IMR-90 (cell line): Measurements from ENCODE around the gene ADAMTS13. TPM values are rescaled to one million over a fixed set of nuclear protein-coding genes. Genes with fewer than 3 reads are reported as not detected.

Experiments used
- ATAC-seq: fragments of 200-7000 bp; cut with Tn5 transposase; 2 replicates; pipeline ENCODE4 v1.9.1; 2020; ENCODE audit warnings: low read depth, mild to moderate bottlenecking, moderate library complexity
- BruUV-seq: library from RNA; stranded (reverse); fragments of 400-500 nt; replicated peaks from 2 replicates; lab custom pipeline; 2021; lab: Mats Ljungman, UMichigan
- CTCF ChIA-PET: fragments of 300-600 bp; formaldehyde crosslinking; extraction: SDS; loops from one replicate; lab custom pipeline; 2021; ENCODE audit warnings: antibody characterized with exemption; lab: Yijun Ruan, JAX
- POLR2A ChIA-PET: fragments of 300-600 bp; sonication (Branson Sonifier 250); formaldehyde crosslinking; loops from one replicate; lab custom pipeline; 2022; ENCODE audit warnings: antibody characterized with exemption; ENCODE audit not compliant: unreplicated experiment; lab: Charles Lee
- DNase-seq: peaks from one replicate; pipeline ENCODE4 v3.0.0; 2013
- H2AFZ ChIP-seq: replicated peaks from 2 replicates; pipeline ENCODE3; 2013; ENCODE audit warnings: low read length, mild to moderate bottlenecking; ENCODE audit not compliant: poor library complexity
- H2AK5ac ChIP-seq: 2 replicates; pipeline ENCODE4 v1.6.1; 2013; ENCODE audit warnings: low read depth, low read length, inconsistent platforms
- H2AK9ac ChIP-seq: replicated peaks from 2 replicates; pipeline ENCODE3; 2013; ENCODE audit warnings: mild to moderate bottlenecking, low read depth, low read length, moderate library complexity; ENCODE audit not compliant: poor library complexity
- H2BK120ac ChIP-seq: 2 replicates; pipeline ENCODE4 v1.6.1; 2013; ENCODE audit warnings: low read depth, low read length, inconsistent platforms
- H2BK15ac ChIP-seq: 3 replicates; pipeline ENCODE4 v1.6.1; 2013; ENCODE audit warnings: low read depth, low read length, inconsistent platforms
- H2BK20ac ChIP-seq: 2 replicates; pipeline ENCODE4 v1.6.1; 2013; ENCODE audit warnings: low read depth, mild to moderate bottlenecking, inconsistent platforms, low read length, moderate library complexity
- H2BK5ac ChIP-seq: 2 replicates; pipeline ENCODE4 v1.6.1; 2013; ENCODE audit warnings: mild to moderate bottlenecking, low read depth, low read length, inconsistent platforms; ENCODE audit not compliant: poor library complexity, severe bottlenecking
- H3K14ac ChIP-seq: replicated peaks from 2 replicates; pipeline ENCODE4 v1.6.1; 2013; ENCODE audit warnings: low read depth, low read length, inconsistent platforms
- H3K18ac ChIP-seq: 2 replicates; pipeline ENCODE4 v1.6.1; 2013; ENCODE audit warnings: low read depth, low read length, control low read depth
- H3K23ac ChIP-seq: 2 replicates; pipeline ENCODE4 v1.6.1; 2013; ENCODE audit warnings: low read depth, low read length, inconsistent platforms
- H3K27ac ChIP-seq: 2 replicates; pipeline ENCODE4 v1.5.1; 2013; ENCODE audit warnings: mild to moderate bottlenecking, control low read depth, low read length; ENCODE audit not compliant: insufficient read depth
- H3K27me3 ChIP-seq: 2 replicates; pipeline ENCODE4 v1.6.1; 2013; ENCODE audit warnings: low read length; ENCODE audit not compliant: control insufficient read depth, insufficient read depth
- H3K36me3 ChIP-seq: 2 replicates; pipeline ENCODE4 v1.6.1; 2013; ENCODE audit warnings: low read length, mixed read lengths; ENCODE audit not compliant: control insufficient read depth, insufficient read depth
- H3K4ac ChIP-seq: 2 replicates; pipeline ENCODE4 v1.6.1; 2013; ENCODE audit warnings: low read depth, low read length, inconsistent platforms
- H3K4me1 ChIP-seq: 2 replicates; pipeline ENCODE4 v1.6.1; 2013; ENCODE audit warnings: low read length, mixed read lengths; ENCODE audit not compliant: control insufficient read depth, insufficient read depth
- H3K4me2 ChIP-seq: 2 replicates; pipeline ENCODE4 v1.6.1; 2013; ENCODE audit warnings: low read depth, mild to moderate bottlenecking, control low read depth, low read length, moderate library complexity
- H3K4me3 ChIP-seq: 2 replicates; pipeline ENCODE4 v1.5.1; 2013; ENCODE audit warnings: low read depth, mild to moderate bottlenecking, control low read depth, low read length, moderate library complexity; ENCODE audit not compliant: insufficient read depth
- H3K56ac ChIP-seq: 2 replicates; pipeline ENCODE4 v1.6.1; 2013; ENCODE audit warnings: low read length, inconsistent platforms; ENCODE audit not compliant: insufficient read depth; ENCODE audit errors: extremely low read depth
- H3K79me1 ChIP-seq, 2 experiments: 2 replicates each; pipeline ENCODE4 v1.6.1; 2013; ENCODE audit warnings: low read length in 2 of 2, inconsistent platforms in 1 of 2, low read depth in 1 of 2
- H3K9ac ChIP-seq: 2 replicates; pipeline ENCODE4 v1.6.1; 2013; ENCODE audit warnings: low read depth, low read length, control low read depth
- H3K9me1 ChIP-seq: 2 replicates; pipeline ENCODE4 v1.6.1; 2013; ENCODE audit warnings: low read length, inconsistent platforms; ENCODE audit not compliant: insufficient read depth
- H3K9me3 ChIP-seq: 2 replicates; pipeline ENCODE4 v1.6.1; 2013; ENCODE audit warnings: low read length; ENCODE audit not compliant: control insufficient read depth, insufficient read depth
- H4K20me1 ChIP-seq: 2 replicates; pipeline ENCODE4 v1.6.1; 2013; ENCODE audit warnings: low read length, inconsistent platforms; ENCODE audit not compliant: insufficient read depth
- H4K5ac ChIP-seq: 2 replicates; pipeline ENCODE4 v1.6.1; 2013; ENCODE audit warnings: mild to moderate bottlenecking, low read depth, low read length, control low read depth
- H4K8ac ChIP-seq, 2 experiments: 2 replicates each; pipeline ENCODE4 v1.6.1; 2013; ENCODE audit warnings: low read depth in 2 of 2, low read length in 2 of 2, control low read depth in 1 of 2, inconsistent platforms in 1 of 2
- H4K91ac ChIP-seq: 2 replicates; pipeline ENCODE4 v1.6.1; 2013; ENCODE audit warnings: low read depth, low read length, inconsistent platforms; ENCODE audit not compliant: insufficient read depth
- BHLHE40 ChIP-seq: fragments of 150-350 bp; IDR thresholded peaks from 2 replicates; pipeline ENCODE4 v1.6.1; 2016; ENCODE audit warnings: mild to moderate bottlenecking, low read depth, low read length
- CEBPB ChIP-seq: IDR thresholded peaks from 2 replicates; pipeline ENCODE4 v1.6.1; 2012; ENCODE audit warnings: low read depth, low read length, improper control_type of control experiment
- FOS ChIP-seq: fragments of 150-350 bp; IDR thresholded peaks from 2 replicates; pipeline ENCODE4 v1.6.1; 2016; ENCODE audit warnings: low read depth, low read length
- MAZ ChIP-seq: IDR thresholded peaks from 2 replicates; pipeline ENCODE4 v1.6.1; 2012; ENCODE audit warnings: low read depth, mild to moderate bottlenecking, low read length, improper control_type of control experiment, moderate library complexity, borderline replicate concordance
- MXI1 ChIP-seq: IDR thresholded peaks from 2 replicates; pipeline ENCODE4 v1.6.1; 2012; ENCODE audit warnings: low read depth, mild to moderate bottlenecking, low read length, moderate library complexity, borderline replicate concordance
- NFE2L2 ChIP-seq: fragments of 150-350 bp; IDR thresholded peaks from 2 replicates; pipeline ENCODE4 v1.6.1; 2016; ENCODE audit warnings: low read depth, mild to moderate bottlenecking, low read length
- RAD21 ChIP-seq: IDR thresholded peaks from 2 replicates; pipeline ENCODE4 v1.6.1; 2012; ENCODE audit warnings: low read length, improper control_type of control experiment
- RCOR1 ChIP-seq: IDR thresholded peaks from 2 replicates; pipeline ENCODE4 v1.6.1; 2012; ENCODE audit warnings: mild to moderate bottlenecking, low read length, improper control_type of control experiment; ENCODE audit not compliant: insufficient replicate concordance
- RFX5 ChIP-seq: IDR thresholded peaks from 2 replicates; pipeline ENCODE4 v1.8.0; 2012; ENCODE audit warnings: low read depth, mild to moderate bottlenecking, low read length, moderate library complexity
- SMC3 ChIP-seq: fragments of 150-350 bp; IDR thresholded peaks from 2 replicates; pipeline ENCODE4 v1.6.1; 2016; ENCODE audit warnings: low read depth, mild to moderate bottlenecking, antibody characterized with exemption, low read length, moderate library complexity
- USF2 ChIP-seq: fragments of 150-350 bp; IDR thresholded peaks from 2 replicates; pipeline ENCODE4 v1.6.1; 2017; ENCODE audit warnings: mild to moderate bottlenecking, antibody characterized with exemption, low read length, low read depth
- WGBS, 2 experiments: methylation state at CpG; one replicate each; pipeline versions ENCODE4 v1.1.5 to v1.1.7; 2013; ENCODE audit warnings: missing lambda C conversion rate in 2 of 2; ENCODE audit not compliant: insufficient read length in 1 of 2; ENCODE audit errors: extremely low coverage in 2 of 2; 5-methylcytosine and 5-hydroxymethylcytosine counted together
- dilution Hi-C: fragments of 300-500 bp; cut with HindIII; formaldehyde crosslinking; loops from one replicate; pipeline ENCODE4 v1.14.3; 2018; ENCODE audit warnings: low sequenced_read_pairs; ENCODE audit not compliant: unreplicated experiment
- in situ Hi-C: fragments of 300-500 bp; cut with MboI; formaldehyde crosslinking; loops from 3 replicates; pipeline ENCODE4 v1.14.3; 2019; ENCODE audit warnings: low sequenced_read_pairs, inconsistent platforms, mixed read lengths
- intact Hi-C: fragments of 100-400 bp; cut with micrococcal nuclease; formaldehyde crosslinking; loops from 2 replicates; pipeline ENCODE4 v1.10.0; 2022
- polyA plus RNA-seq, 3 experiments: library from polyadenylated mRNA; depleted of rRNA; stranded (reverse); fragments of >200 nt; gene quantifications; 2 replicates each; pipeline ENCODE4 v1.2.3, GENCODE V29; 2012; ENCODE audit warnings: low replicate concordance in 1 of 3
- total RNA-seq: library from RNA; depleted of rRNA; stranded (reverse); fragments of >200 nt; gene quantifications from 2 replicates; pipeline ENCODE4 v1.2.3, GENCODE V29; 2012
- TF ChIP-seq, protein P1 (sequence below): fragments of 150-350 bp; IDR thresholded peaks from 2 replicates; pipeline ENCODE4 v1.6.1; 2016; ENCODE audit warnings: low read depth, mild to moderate bottlenecking, low read length, moderate library complexity, borderline replicate concordance

The ADAMTS13 gene
- total and polyA plus RNA-seq, 2 of the 4 experiments (the other 2 are of a cell fraction), result 0.18 to 2.8 TPM

GRCh38 chr9:133505186-133505830 is 83.1 kb downstream of the ADAMTS13 start:
- no peak for TF ChIP-seq RCOR1
- no peak for TF ChIP-seq MAZ
- TF ChIP-seq, protein P1, sequence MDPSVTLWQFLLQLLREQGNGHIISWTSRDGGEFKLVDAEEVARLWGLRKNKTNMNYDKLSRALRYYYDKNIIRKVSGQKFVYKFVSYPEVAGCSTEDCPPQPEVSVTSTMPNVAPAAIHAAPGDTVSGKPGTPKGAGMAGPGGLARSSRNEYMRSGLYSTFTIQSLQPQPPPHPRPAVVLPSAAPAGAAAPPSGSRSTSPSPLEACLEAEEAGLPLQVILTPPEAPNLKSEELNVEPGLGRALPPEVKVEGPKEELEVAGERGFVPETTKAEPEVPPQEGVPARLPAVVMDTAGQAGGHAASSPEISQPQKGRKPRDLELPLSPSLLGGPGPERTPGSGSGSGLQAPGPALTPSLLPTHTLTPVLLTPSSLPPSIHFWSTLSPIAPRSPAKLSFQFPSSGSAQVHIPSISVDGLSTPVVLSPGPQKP, result no peak
- TF ChIP-seq SMC3, result no peak
- no peak for TF ChIP-seq RFX5
- TF ChIP-seq USF2, result no peak
- TF ChIP-seq RAD21, result no peak
- TF ChIP-seq NFE2L2, result no peak
- no peak for TF ChIP-seq BHLHE40
- TF ChIP-seq FOS, result no peak
- TF ChIP-seq CEBPB, result no peak
- TF ChIP-seq MXI1, result no peak

More at GRCh38 chr9:133505186-133505830, 83.1 kb downstream of the ADAMTS13 start:
- Histone ChIP-seq H3K14ac (no peak overlapping the region), H2AK5ac (no peak overlapping the region), H2AK9ac (peak overlapping the region; percentile 33), H2BK120ac (no peak overlapping the region), H2AFZ (no peak overlapping the region), H3K23ac (no peak overlapping the region), H4K91ac (no peak overlapping the region), H3K36me3 (no peaks in the 10 kb centered on the region), H4K8ac (no peak overlapping the region), H3K4me2 (no peak overlapping the region), H2BK20ac (no peak overlapping the region), H3K9ac (no peak overlapping the region), H3K79me1 (no peaks in the 10 kb centered on the region), H2BK5ac (no peak overlapping the region), H3K4me3 (no peak overlapping the region), H3K9me3 (peaks cover 11% of the 10 kb centered on the region), H3K18ac (no peak overlapping the region), H3K4me1 (peaks cover 10% of the 10 kb centered on the region; the same call in 1 of the 2 replicates), H4K5ac (no peak overlapping the region), H3K9me1 (peaks cover 6% of the 10 kb centered on the region; the same call in 1 of the 2 replicates), H3K27me3 (peaks cover 15% of the 10 kb centered on the region; the same call in 1 of the 2 replicates), H3K27ac (no peak overlapping the region), H2BK15ac (no peak overlapping the region), H4K20me1 (no peaks in the 10 kb centered on the region), H3K4ac (no peak overlapping the region), H3K56ac (no peak overlapping the region)
- in situ Hi-C loops, result no loop called here
- no peak for ATAC-seq
- 91% methylated on average over 8 of the region's 13 CpGs; no CpG with 5 or more reads in 1 of the 2 experiments for WGBS, 2 experiments
- intact Hi-C loops, result no loop called here
- dilution Hi-C loops, result no loop called here
- POLR2A ChIA-PET, result no interaction called here
- no TSS peak for BruUV-seq
- peak; percentile 36 for DNase-seq
- CTCF ChIA-PET, result no interaction called here
